ENCODE results near the gene EXOSC7. TPM values are rescaled to one million over a fixed set of nuclear protein-coding genes. Genes with fewer than 3 reads are reported as not detected.

Gene EXOSC7
- total RNA-seq, 1 experiment from 2014 or later = 88.7 TPM

- no peaks in the 10 kb centered on the region for H3K9me3 Mint-ChIP-seq
- Histone ChIP-seq H2BK15ac (ENCODE audit: low read depth, low read length) (no peak overlapping the region), H2BK20ac (ENCODE audit: low read depth, low read length, poor library complexity, severe bottlenecking) (no peak overlapping the region), H3K14ac (ENCODE audit: insufficient read depth, low read length) (no peak overlapping the region), H2BK5ac (ENCODE audit: insufficient read length, low read length) (no peak overlapping the region), H2AK5ac (ENCODE audit: insufficient read length, low read length) (no peak overlapping the region), H3K4me1 (ENCODE audit: insufficient read depth, low read length) (0 out of 2 replicates have a peak, but pooled peaks cover 6% of the 10 kb centered on the region), H4K91ac (ENCODE audit: insufficient read length, low read depth, low read length) (peak overlapping the region; percentile 8), H3K9ac (ENCODE audit: extremely low read depth, insufficient read length, low read length) (no peak overlapping the region), H2AFZ (ENCODE audit: low read length) (no peak overlapping the region), H4K5ac (ENCODE audit: insufficient read length, low read depth, low read length) (no peak overlapping the region), H3K79me1 (ENCODE audit: insufficient read depth, low read depth, low read length, poor library complexity, severe bottlenecking) (peaks cover 6% of the 10 kb centered on the region), H4K20me1 (ENCODE audit: control insufficient read depth, insufficient read depth, insufficient read length) (no peaks in the 10 kb centered on the region), H3K27ac (ENCODE audit: insufficient read length, low read depth, low read length) (no peak overlapping the region), H3K18ac (ENCODE audit: insufficient read length, low read depth, low read length) (no peak overlapping the region), H3K4me2 (ENCODE audit: insufficient read depth, insufficient read length, low read length) (no peak overlapping the region), H3K9me3 (ENCODE audit: control insufficient read depth, low read depth, low read length) (no peaks in the 10 kb centered on the region), H2BK120ac (ENCODE audit: low read depth, low read length, poor library complexity, severe bottlenecking) (no peak overlapping the region), H3T11ph (ENCODE audit: low read length) (no peak overlapping the region), H3K23ac (ENCODE audit: insufficient read length, low read depth, low read length) (no peak overlapping the region), H3K4ac (ENCODE audit: low read depth, low read length) (no peak overlapping the region), H3K56ac (ENCODE audit: insufficient read length, low read depth, low read length) (no peak overlapping the region), H4K8ac (replicated peaks; ENCODE audit: insufficient read length, low read depth, low read length) (no peak overlapping the region), H3K27me3 (ENCODE audit: insufficient read depth, low read length) (no peaks in the 10 kb centered on the region), H3K79me2 (ENCODE audit: insufficient read depth, low read length) (peaks cover 13% of the 10 kb centered on the region; the same call in 1 of the 2 replicates), H3K23me2 (ENCODE audit: insufficient read length, low read depth, low read length, poor library complexity, severe bottlenecking) (no peaks in the 10 kb centered on the region), H2BK12ac (ENCODE audit: insufficient read length, low read depth, low read length) (no peak overlapping the region)
- H3K4me1 Mint-ChIP-seq = peaks cover 6 to 15% of the 10 kb centered on the region in 2 experiments
- H3K36me3 Mint-ChIP-seq (ENCODE audit: insufficient read depth in 1 of 3, low read depth in 3 of 3) = no peaks in the 10 kb centered on the region; a peak in 1 of 7 replicates
- H3K27ac Mint-ChIP-seq = peak overlapping the region in 1 of 3 experiments; percentile 56; a peak in 2 of 7 replicates
- H3K4me3 Mint-ChIP-seq = no peak overlapping the region
- no peak for DNase-seq
- WGBS (ENCODE audit: extremely low coverage, insufficient read length, low lambda C conversion rate) = no CpG with 5 or more reads among the region's 2 CpGs
- no peak for TF ChIP-seq CTCF (conservative IDR thresholded peaks at IDR 0.05)
- no peaks in the 10 kb centered on the region for H3K27me3 Mint-ChIP-seq (ENCODE audit: low read depth)
These were observed 6.2 kb upstream of the EXOSC7 start for GRCh38 chr3:44969828-44970179.
